HEK293 (cell line): Measurements from ENCODE around the gene MAML1.

Experiments used
- CTCF ChIA-PET: fragments of 350-600 bp; formaldehyde crosslinking; extraction: SDS; loops from one replicate; lab custom pipeline; 2021; ENCODE audit warnings: antibody characterized with exemption; lab: Yijun Ruan, JAX
- POLR2A ChIA-PET: fragments of 300-600 bp; formaldehyde crosslinking; extraction: SDS; loops from one replicate; lab custom pipeline; 2020; ENCODE audit warnings: antibody characterized with exemption, inconsistent platforms; lab: Yijun Ruan, JAX
- H3K27ac ChIP-seq: fragments of 200-500 bp; sonication (Bioruptor generic); 2 replicates; pipeline ENCODE4 v1.5.1; 2014; ENCODE audit warnings: low read depth, low read length, control low read depth, inconsistent platforms; ENCODE audit errors: extremely low read depth
- H3K36me3 ChIP-seq, 2 experiments: fragments of 200-500 bp in 1 of 2; sonication (Bioruptor generic) in 1 of 2; 1 replicate in 1 of 2; 2 replicates in 1 of 2; pipeline ENCODE4 v1.5.1; 2014 to 2017; ENCODE audit warnings: inconsistent platforms in 2 of 2, low read length in 2 of 2; ENCODE audit not compliant: control insufficient read depth in 2 of 2, insufficient read depth in 1 of 2
- H3K4me1 ChIP-seq: fragments of 200-500 bp; sonication (Bioruptor generic); 2 replicates; pipeline ENCODE4 v1.5.1; 2014; ENCODE audit warnings: mild to moderate bottlenecking, low read length, inconsistent platforms; ENCODE audit not compliant: control insufficient read depth, insufficient read depth
- H3K4me3 ChIP-seq: 2 replicates; pipeline ENCODE4 v1.5.1; 2011; ENCODE audit warnings: low read depth, mild to moderate bottlenecking, control low read depth, low read length, moderate library complexity
- H3K9me3 ChIP-seq: fragments of 200-500 bp; sonication (Bioruptor generic); 2 replicates; pipeline ENCODE4 v1.5.1; 2014; ENCODE audit warnings: low read depth, low read length, inconsistent platforms; ENCODE audit not compliant: control insufficient read depth, insufficient read depth
- CTCF ChIP-seq: fragments of 450-650 bp; formaldehyde crosslinking; IDR thresholded peaks from 2 replicates; pipeline ENCODE4 v1.5.1; 2016; ENCODE audit warnings: missing biosample characterization, missing genetic modification characterization
- GLIS2 ChIP-seq: fragments of 450-650 bp; formaldehyde crosslinking; IDR thresholded peaks from 2 replicates; pipeline ENCODE4 v1.5.1; 2016; ENCODE audit warnings: missing biosample characterization, missing genetic modification characterization
- KLF17 ChIP-seq: fragments of 450-650 bp; formaldehyde crosslinking; IDR thresholded peaks from 2 replicates; pipeline ENCODE4 v1.5.1; 2016; ENCODE audit warnings: missing biosample characterization, missing genetic modification characterization
- KLF9 ChIP-seq: fragments of 450-650 bp; formaldehyde crosslinking; IDR thresholded peaks from 2 replicates; pipeline ENCODE4 v1.5.1; 2016; ENCODE audit warnings: missing biosample characterization, missing genetic modification characterization, low read depth
- MYNN ChIP-seq: fragments of 450-650 bp; formaldehyde crosslinking; IDR thresholded peaks from 2 replicates; pipeline ENCODE4 v1.5.1; 2016; ENCODE audit warnings: missing biosample characterization, missing genetic modification characterization, borderline replicate concordance
- PRDM10 ChIP-seq: fragments of 450-650 bp; formaldehyde crosslinking; IDR thresholded peaks from 2 replicates; pipeline ENCODE4 v1.5.1; 2016; ENCODE audit warnings: missing biosample characterization, missing genetic modification characterization
- SP2 ChIP-seq: fragments of 450-650 bp; formaldehyde crosslinking; IDR thresholded peaks from 2 replicates; pipeline ENCODE4 v1.5.1; 2016; ENCODE audit warnings: missing biosample characterization, missing genetic modification characterization
- TCF7L2 ChIP-seq: IDR thresholded peaks from 2 replicates; pipeline ENCODE4 v1.6.1; 2011; ENCODE audit warnings: low read depth, mild to moderate bottlenecking, inconsistent platforms, low read length, moderate library complexity, borderline replicate concordance
- ZFHX2 ChIP-seq: fragments of 450-650 bp; formaldehyde crosslinking; conservative IDR thresholded peaks from 2 replicates; pipeline ENCODE4 v1.5.1; 2016; ENCODE audit warnings: missing biosample characterization, missing genetic modification characterization
- ZFP69B ChIP-seq: fragments of 450-650 bp; formaldehyde crosslinking; IDR thresholded peaks from 2 replicates; pipeline ENCODE4 v1.5.1; 2016; ENCODE audit warnings: missing biosample characterization, missing genetic modification characterization
- ZIC2 ChIP-seq: fragments of 450-650 bp; formaldehyde crosslinking; IDR thresholded peaks from 2 replicates; pipeline ENCODE4 v1.5.1; 2016; ENCODE audit warnings: missing biosample characterization, missing genetic modification characterization
- ZNF214 ChIP-seq: fragments of 450-650 bp; formaldehyde crosslinking; IDR thresholded peaks from 2 replicates; pipeline ENCODE4 v1.5.1; 2017; ENCODE audit warnings: missing biosample characterization, mild to moderate bottlenecking, missing genetic modification characterization, borderline replicate concordance
- ZNF280C ChIP-seq: fragments of 450-650 bp; formaldehyde crosslinking; IDR thresholded peaks from 2 replicates; pipeline ENCODE4 v1.5.1; 2016; ENCODE audit warnings: missing biosample characterization, missing genetic modification characterization
- ZNF341 ChIP-seq: fragments of 450-650 bp; formaldehyde crosslinking; IDR thresholded peaks from 2 replicates; pipeline ENCODE4; 2016; ENCODE audit warnings: low read depth, missing biosample characterization, missing genetic modification characterization
- ZNF501 ChIP-seq: fragments of 450-650 bp; formaldehyde crosslinking; IDR thresholded peaks from 2 replicates; pipeline ENCODE4 v1.5.1; 2016; ENCODE audit warnings: missing biosample characterization, missing genetic modification characterization
- ZNF621 ChIP-seq: fragments of 450-650 bp; formaldehyde crosslinking; IDR thresholded peaks from 2 replicates; pipeline ENCODE4 v1.5.1; 2017; ENCODE audit warnings: missing biosample characterization, missing genetic modification characterization
- ZNF624 ChIP-seq: fragments of 450-650 bp; formaldehyde crosslinking; IDR thresholded peaks from 2 replicates; pipeline ENCODE4 v1.5.1; 2017; ENCODE audit warnings: missing biosample characterization, missing genetic modification characterization

MAML1 gene

GRCh38 chr5:179793468-179794139, 61.0 kb downstream of the MAML1 start, which contains the start of gene LTC4S:
LTC4S (plus strand) TSS chr5:179793986; CDS start chr5:179794081, 95 bp downstream.
- CTCF ChIA-PET = interaction anchor here (2.1 kb wide), 1 partner anchor 30 kb away, joined by 14 read pairs; no protein-coding TSS in a partner anchor
- Histone ChIP-seq H3K4me1 (no peaks in the 10 kb centered on the region), H3K9me3 (no peaks in the 10 kb centered on the region), H3K27ac (peak within 1 kb of the TSS; percentile 16; the same call in 1 of the 2 replicates), H3K36me3 (peaks cover 0 to 20% of the 10 kb centered on the region in 2 experiments; a peak in 1 of 3 replicates), H3K4me3 (no peak within 1 kb of the TSS)
- POLR2A ChIA-PET = interaction anchor here (1.0 kb wide), 1 partner anchor 27 kb away, joined by 3 read pairs; the partner anchor contains the start of gene SQSTM1
- 0 out of 2 replicates have a peak, but pooled peaks have one; percentile 9 for TF ChIP-seq KLF17
- 0 out of 2 replicates have a peak, but pooled peaks have one; percentile 4 for TF ChIP-seq ZFHX2 (tag by site-specific recombination)
- TF ChIP-seq ZIC2 (tag by site-specific recombination) = 0 out of 2 replicates have a peak, but pooled peaks have one; percentile 36
- TF ChIP-seq PRDM10 = peak; percentile 87
- TF ChIP-seq SP2 (tag by site-specific recombination) = peak; percentile 54
- peak; percentile 39; the same call in 1 of the 2 replicates for TF ChIP-seq KLF9
- 0 out of 2 replicates have a peak, but pooled peaks have one; percentile 16 for TF ChIP-seq ZFP69B
- TF ChIP-seq GLIS2 (tag by site-specific recombination) = peak; percentile 31; the same call in 1 of the 2 replicates
- no peak for TF ChIP-seq CTCF (tag by site-specific recombination)
- TF ChIP-seq MYNN (tag by site-specific recombination) = no peak
- TF ChIP-seq ZNF341 (tag by site-specific recombination) = peak; percentile 85
- TF ChIP-seq TCF7L2 = no peak
- TF ChIP-seq ZNF621 (tag by site-specific recombination) = no peak
- no peak for TF ChIP-seq ZNF624 (tag by site-specific recombination)

GRCh38 chr5:179794171-179794570, 61.5 kb downstream of the MAML1 start:
- CTCF ChIA-PET = interaction anchor here (0.6 to 2.1 kb wide), 2 partner anchors 8 to 31 kb away, joined by 3 to 14 read pairs; no protein-coding TSS in a partner anchor
- no peak overlapping the region for H3K4me3 ChIP-seq
- no peaks in the 10 kb centered on the region for H3K4me1 ChIP-seq
- TF ChIP-seq ZNF280C (tag by site-specific recombination) (no peak), ZNF214 (tag by site-specific recombination) (no peak), ZNF501 (tag by site-specific recombination) (no peak)
- TF ChIP-seq, all 188 proteins: peak for 0
- Histone ChIP-seq H3K27ac (no peak overlapping the region), H3K36me3 (peaks cover 0 to 25% of the 10 kb centered on the region in 2 experiments; a peak in 1 of 3 replicates), H3K9me3 (no peaks in the 10 kb centered on the region)
- POLR2A ChIA-PET = interaction anchor here (1.0 to 2.3 kb wide), 2 partner anchors 17 to 26 kb away, joined by 3 to 15 read pairs; partner anchors contain the start of gene SQSTM1
